A549 treated with ZK216348 at 1 μM for 4 hours (cell line): Measurements from ENCODE around the gene SMIM36. TPM values are rescaled to one million over a fixed set of nuclear protein-coding genes. Genes with fewer than 3 reads are reported as not detected.

Source experiments
- total RNA-seq: library from RNA; stranded (reverse); fragments of 200-300 nt; extraction: Qiagen RNA extraction; gene quantifications from 5 replicates; pipeline ENCODE4 v1.2.3, GENCODE V29; 2022; ENCODE audit warnings: low read depth

The SMIM36 gene
- not detected in 5 replicates for total RNA-seq

GRCh38 chr17:55510986-55511721 lies at the start of gene SMIM36:
SMIM36 (minus strand) TSS chr17:55511452.

GRCh38 chr17:55421179-55421934 lies 89.9 kb downstream of the SMIM36 start, which contains the start of gene MMD:
MMD (minus strand) TSS chr17:55421835; CDS start chr17:55421695, 140 bp downstream.

Other genes with a start within 250 kb of the SMIM36 start
- 0.09 to 0.22 TPM (median 0.15 TPM) in 4 of 5 replicates, not detected in the other for gene HLF, start 246.5 kb downstream of the SMIM36 start, total RNA-seq
- 19.6 to 28.8 TPM (median 26.9 TPM) in 5 replicates for gene MMD, start 89.6 kb downstream of the SMIM36 start, total RNA-seq
- gene TMEM100, start 211.4 kb upstream of the SMIM36 start, total RNA-seq: not detected in 5 replicates
- 16.4 to 21.7 TPM (median 19.7 TPM) in 5 replicates for gene PCTP, start 239.6 kb upstream of the SMIM36 start, total RNA-seq